WTC11 (cell line): ENCODE measurements around the gene SIGLEC1. TPM values are rescaled to one million over a fixed set of nuclear protein-coding genes. Genes with fewer than 3 reads are reported as not detected.

Source experiments
- ATAC-seq: fragments of 200-7000 bp; cut with Tn5 transposase; 2 replicates; pipeline ENCODE4 v1.10.0; 2021; ENCODE audit warnings: mild to moderate bottlenecking, moderate library complexity
- CTCF ChIA-PET: fragments of 300-600 bp; sonication (Branson Sonifier 250); formaldehyde crosslinking; loops from one replicate; lab custom pipeline; 2021; ENCODE audit warnings: antibody characterized with exemption; lab: Charles Lee
- POLR2A ChIA-PET: fragments of 350-600 bp; sonication (Branson Sonifier 250); formaldehyde crosslinking; loops from one replicate; lab custom pipeline; 2021; ENCODE audit warnings: antibody characterized with exemption; lab: Charles Lee
- DNase-seq: peaks from one replicate; pipeline ENCODE4 v3.0.0; 2021; ENCODE audit warnings: low spot score
- H3K27ac Mint-ChIP-seq: 2 replicates; pipeline ENCODE4 v1.8.0; 2021; ENCODE audit warnings: mixed read lengths
- H3K27me3 Mint-ChIP-seq: 2 replicates; pipeline ENCODE4 v1.8.0; 2021; ENCODE audit warnings: low read depth, mild to moderate bottlenecking, moderate library complexity, mixed read lengths
- H3K36me3 Mint-ChIP-seq: 2 replicates; pipeline ENCODE4 v1.8.0; 2021; ENCODE audit warnings: mixed read lengths
- H3K4me1 Mint-ChIP-seq: 2 replicates; pipeline ENCODE4 v1.8.0; 2022; ENCODE audit warnings: mixed read lengths
- H3K4me3 Mint-ChIP-seq: 2 replicates; pipeline ENCODE4 v1.8.0; 2021; ENCODE audit warnings: mild to moderate bottlenecking, moderate library complexity, mixed read lengths
- H3K9me3 Mint-ChIP-seq: 2 replicates; pipeline ENCODE4 v1.8.0; 2021; ENCODE audit warnings: mixed read lengths
- CTCF ChIP-seq: fragments of 200-600 bp; IDR thresholded peaks from 2 replicates; pipeline ENCODE4 v1.8.0; 2022; ENCODE audit warnings: antibody characterized with exemption
- ESRRA ChIP-seq: sonication (generic); formaldehyde crosslinking; IDR thresholded peaks from 2 replicates; pipeline ENCODE4 v1.8.1; 2022; ENCODE audit warnings: mild to moderate bottlenecking, missing genetic modification reagents, borderline replicate concordance
- HMGA2 ChIP-seq: fragments of 250-450 bp; sonication (Bioruptor Pico); IDR thresholded peaks from 2 replicates; pipeline ENCODE4 v1.4.0; 2021; ENCODE audit warnings: mild to moderate bottlenecking, moderate library complexity
- HMGXB4 ChIP-seq: sonication (generic); formaldehyde crosslinking; IDR thresholded peaks from 2 replicates; pipeline ENCODE4 v1.8.1; 2023; ENCODE audit warnings: mild to moderate bottlenecking, moderate library complexity, missing genetic modification reagents
- NFATC4 ChIP-seq: fragments of 250-450 bp; sonication (Bioruptor Pico); IDR thresholded peaks from 2 replicates; pipeline ENCODE4 v1.9.0; 2021; ENCODE audit warnings: mild to moderate bottlenecking
- SP1 ChIP-seq: sonication (generic); formaldehyde crosslinking; conservative IDR thresholded peaks from 2 replicates; pipeline ENCODE4 v1.8.1; 2022; ENCODE audit warnings: missing genetic modification reagents
- ZNF232 ChIP-seq: sonication (generic); formaldehyde crosslinking; IDR thresholded peaks from 2 replicates; pipeline ENCODE4 v1.8.0; 2022; ENCODE audit warnings: mild to moderate bottlenecking, missing genetic modification reagents
- ZNF425 ChIP-seq: fragments of 250-450 bp; sonication (Bioruptor Pico); conservative IDR thresholded peaks from 2 replicates; pipeline ENCODE4 v1.9.0; 2021; ENCODE audit warnings: mild to moderate bottlenecking
- ZNF671 ChIP-seq: fragments of 250-450 bp; sonication (Bioruptor Pico); IDR thresholded peaks from 2 replicates; pipeline ENCODE4 v1.8.0; 2021; ENCODE audit warnings: mild to moderate bottlenecking
- total RNA-seq: library from RNA; stranded (reverse); gene quantifications from 3 replicates; pipeline ENCODE4 v1.2.3, GENCODE V29; 2021
- TF ChIP-seq, protein P1 (sequence below): sonication (generic); formaldehyde crosslinking; IDR thresholded peaks from 2 replicates; pipeline ENCODE4 v1.8.0; 2023; ENCODE audit warnings: missing genetic modification reagents
- TF ChIP-seq, protein P2 (sequence below): sonication (generic); formaldehyde crosslinking; IDR thresholded peaks from 2 replicates; pipeline ENCODE4 v1.8.1; 2023; ENCODE audit warnings: mild to moderate bottlenecking, missing genetic modification reagents, borderline replicate concordance
- TF ChIP-seq, protein P3 (sequence below): sonication (generic); formaldehyde crosslinking; IDR thresholded peaks from 2 replicates; pipeline ENCODE4 v1.8.0; 2022; ENCODE audit warnings: mild to moderate bottlenecking, missing genetic modification reagents

SIGLEC1 gene
- total RNA-seq, 1 experiment from 2014 or later: 0.04 TPM

DNA sequence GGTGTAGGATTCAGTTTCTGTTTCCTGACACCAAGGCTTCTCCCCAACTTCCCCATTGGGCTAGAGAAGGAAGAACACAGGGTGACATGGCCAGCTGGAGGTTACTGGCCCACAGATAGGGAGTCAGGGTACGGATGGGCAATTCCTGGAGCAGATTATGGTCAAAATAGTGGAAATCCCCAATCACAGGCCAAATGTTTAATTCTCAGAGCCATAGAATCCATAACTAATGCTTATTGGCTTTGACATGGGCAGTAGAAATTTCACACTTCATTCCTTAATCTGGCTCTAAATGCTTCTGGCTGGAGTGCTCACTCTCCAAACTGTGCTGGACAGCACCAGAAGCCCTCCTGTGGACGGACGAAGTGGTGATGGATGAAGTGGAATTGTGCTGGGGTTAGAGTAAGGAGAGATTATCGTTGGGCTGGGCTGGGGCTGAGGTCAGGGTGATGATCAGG is 887 bp downstream of the SIGLEC1 start:
- no peak overlapping the region for H3K4me3 Mint-ChIP-seq
- H3K4me1 Mint-ChIP-seq: no peaks in the 10 kb centered on the region
- TF ChIP-seq HMGA2 (CRISPR knock-in tag) (no peak), SP1 (CRISPR knock-in tag) (no peak)
- TF ChIP-seq, protein P1, sequence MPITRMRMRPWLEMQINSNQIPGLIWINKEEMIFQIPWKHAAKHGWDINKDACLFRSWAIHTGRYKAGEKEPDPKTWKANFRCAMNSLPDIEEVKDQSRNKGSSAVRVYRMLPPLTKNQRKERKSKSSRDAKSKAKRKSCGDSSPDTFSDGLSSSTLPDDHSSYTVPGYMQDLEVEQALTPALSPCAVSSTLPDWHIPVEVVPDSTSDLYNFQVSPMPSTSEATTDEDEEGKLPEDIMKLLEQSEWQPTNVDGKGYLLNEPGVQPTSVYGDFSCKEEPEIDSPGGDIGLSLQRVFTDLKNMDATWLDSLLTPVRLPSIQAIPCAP: no peak
- DNase-seq: no peak
- no peak overlapping the region for H3K27ac Mint-ChIP-seq
- H3K9me3 Mint-ChIP-seq: no peaks in the 10 kb centered on the region
- no peak for ATAC-seq
- POLR2A ChIA-PET: interaction anchor here (1.4 to 1.5 kb wide), 2 partner anchors 30 to 35 kb away, joined by 4 to 5 read pairs; partner anchors contain the start of gene ADAM33
- CTCF ChIA-PET: interaction anchor here (0.7 to 4.2 kb wide), 41 partner anchors 9 to 373 kb away, joined by 3 to 106 read pairs (median 7); partner anchors contain the start of genes ADAM33, ADISSP, CENPB and DNAAF9
- no peaks in the 10 kb centered on the region for H3K27me3 Mint-ChIP-seq
- no peaks in the 10 kb centered on the region for H3K36me3 Mint-ChIP-seq

DNA sequence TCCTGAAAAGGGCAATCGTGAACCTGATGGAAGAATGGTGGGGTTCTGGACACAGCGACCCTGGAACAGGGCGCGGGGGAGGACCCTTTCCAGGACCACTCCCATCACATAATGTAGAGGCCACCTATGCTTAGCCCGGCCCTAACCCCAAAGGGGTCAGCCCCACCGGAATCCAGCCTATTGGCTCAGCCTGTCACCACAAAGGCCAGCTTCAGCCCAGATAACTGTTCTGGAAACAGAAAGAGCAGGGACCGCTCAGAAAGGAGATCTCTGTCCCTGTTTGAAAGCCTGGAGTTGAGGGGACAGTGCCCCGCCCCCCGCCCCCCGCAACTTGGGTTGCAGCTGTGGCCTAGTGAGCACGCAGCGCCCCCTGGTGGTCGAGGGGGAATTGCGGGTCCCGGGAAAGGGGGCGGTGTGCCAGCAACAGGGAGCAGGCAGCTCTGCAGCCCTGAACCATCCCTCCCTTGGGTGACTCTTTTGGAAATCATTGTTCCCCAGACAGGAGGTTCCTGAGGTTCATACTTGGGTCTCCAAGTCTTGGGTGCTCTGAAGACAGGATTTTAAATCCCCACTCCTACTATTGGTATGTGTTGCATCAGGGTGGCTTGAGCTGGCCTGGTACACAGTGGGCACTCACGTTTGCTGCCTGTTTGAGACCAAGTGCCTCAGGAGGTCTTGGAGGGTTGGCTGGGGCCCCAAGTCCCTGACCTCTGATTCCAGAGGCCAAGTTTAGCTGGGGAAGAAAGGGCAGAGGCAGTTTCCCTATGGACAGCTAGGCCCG is 1.5 kb downstream of the SIGLEC1 start:
- DNase-seq: peak; percentile 92
- Mint-ChIP-seq H3K4me1 (no peaks in the 10 kb centered on the region), H3K27ac (no peak overlapping the region), H3K9me3 (no peaks in the 10 kb centered on the region), H3K36me3 (no peaks in the 10 kb centered on the region), H3K27me3 (no peaks in the 10 kb centered on the region), H3K4me3 (no peak overlapping the region)
- CTCF ChIA-PET: interaction anchor here (0.6 to 4.2 kb wide), 44 partner anchors 9 to 374 kb away, joined by 3 to 106 read pairs (median 7); partner anchors contain the start of genes ADAM33, ADISSP, CENPB and DNAAF9
- POLR2A ChIA-PET: interaction anchor here (0.6 to 1.5 kb wide), 4 partner anchors 29 to 144 kb away, joined by 3 to 6 read pairs (median 4); partner anchors contain the start of gene ADAM33
- ATAC-seq: peak; percentile 81
- TF ChIP-seq ZNF671 (CRISPR knock-in tag) (no peak), CTCF (peak; percentile 99), SP1 (CRISPR knock-in tag) (0 out of 2 replicates have a peak, but pooled peaks have one; percentile 56)
- TF ChIP-seq, all 79 proteins: peak for 2

DNA sequence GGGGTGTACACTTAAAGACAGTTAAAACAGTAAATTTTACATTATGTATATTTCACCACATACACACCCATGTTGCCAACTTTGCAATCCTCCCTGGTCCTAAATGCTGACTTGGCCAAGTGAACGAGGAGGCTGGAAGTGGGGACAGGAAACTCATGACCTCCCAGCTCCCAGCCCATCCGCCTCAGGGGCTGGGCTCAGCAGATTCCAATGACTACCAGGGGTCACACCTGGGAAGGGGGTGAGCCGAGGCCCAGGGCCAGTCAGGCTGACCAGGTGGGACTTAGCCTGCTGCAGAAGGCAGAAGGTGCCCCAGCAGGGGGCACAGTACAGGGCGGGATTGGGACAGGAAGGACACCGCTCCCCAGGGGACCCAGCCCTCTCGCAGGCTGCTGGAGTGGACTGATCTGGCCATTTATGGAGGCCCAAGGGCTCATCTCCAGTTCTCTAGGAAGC is 2.4 kb downstream of the SIGLEC1 start:
- H3K9me3 Mint-ChIP-seq: no peaks in the 10 kb centered on the region
- CTCF ChIA-PET: interaction anchor here (0.6 to 4.2 kb wide), 26 partner anchors 10 to 168 kb away, joined by 3 to 106 read pairs (median 13); partner anchors contain the start of genes ADAM33, ADISSP and HSPA12B
- no peaks in the 10 kb centered on the region for H3K27me3 Mint-ChIP-seq
- no peaks in the 10 kb centered on the region for H3K36me3 Mint-ChIP-seq
- no peak overlapping the region for H3K4me3 Mint-ChIP-seq
- no peak for ATAC-seq
- no peak overlapping the region for H3K27ac Mint-ChIP-seq
- H3K4me1 Mint-ChIP-seq: no peaks in the 10 kb centered on the region
- POLR2A ChIA-PET: interaction anchor here (1.4 to 1.5 kb wide), 2 partner anchors 29 to 33 kb away, joined by 4 to 5 read pairs; partner anchors contain the start of gene ADAM33
- DNase-seq: no peak
- no peak for TF ChIP-seq ESRRA
- TF ChIP-seq, protein P2, sequence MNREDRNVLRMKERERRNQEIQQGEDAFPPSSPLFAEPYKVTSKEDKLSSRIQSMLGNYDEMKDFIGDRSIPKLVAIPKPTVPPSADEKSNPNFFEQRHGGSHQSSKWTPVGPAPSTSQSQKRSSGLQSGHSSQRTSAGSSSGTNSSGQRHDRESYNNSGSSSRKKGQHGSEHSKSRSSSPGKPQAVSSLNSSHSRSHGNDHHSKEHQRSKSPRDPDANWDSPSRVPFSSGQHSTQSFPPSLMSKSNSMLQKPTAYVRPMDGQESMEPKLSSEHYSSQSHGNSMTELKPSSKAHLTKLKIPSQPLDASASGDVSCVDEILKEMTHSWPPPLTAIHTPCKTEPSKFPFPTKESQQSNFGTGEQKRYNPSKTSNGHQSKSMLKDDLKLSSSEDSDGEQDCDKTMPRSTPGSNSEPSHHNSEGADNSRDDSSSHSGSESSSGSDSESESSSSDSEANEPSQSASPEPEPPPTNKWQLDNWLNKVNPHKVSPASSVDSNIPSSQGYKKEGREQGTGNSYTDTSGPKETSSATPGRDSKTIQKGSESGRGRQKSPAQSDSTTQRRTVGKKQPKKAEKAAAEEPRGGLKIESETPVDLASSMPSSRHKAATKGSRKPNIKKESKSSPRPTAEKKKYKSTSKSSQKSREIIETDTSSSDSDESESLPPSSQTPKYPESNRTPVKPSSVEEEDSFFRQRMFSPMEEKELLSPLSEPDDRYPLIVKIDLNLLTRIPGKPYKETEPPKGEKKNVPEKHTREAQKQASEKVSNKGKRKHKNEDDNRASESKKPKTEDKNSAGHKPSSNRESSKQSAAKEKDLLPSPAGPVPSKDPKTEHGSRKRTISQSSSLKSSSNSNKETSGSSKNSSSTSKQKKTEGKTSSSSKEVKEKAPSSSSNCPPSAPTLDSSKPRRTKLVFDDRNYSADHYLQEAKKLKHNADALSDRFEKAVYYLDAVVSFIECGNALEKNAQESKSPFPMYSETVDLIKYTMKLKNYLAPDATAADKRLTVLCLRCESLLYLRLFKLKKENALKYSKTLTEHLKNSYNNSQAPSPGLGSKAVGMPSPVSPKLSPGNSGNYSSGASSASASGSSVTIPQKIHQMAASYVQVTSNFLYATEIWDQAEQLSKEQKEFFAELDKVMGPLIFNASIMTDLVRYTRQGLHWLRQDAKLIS: no peak
- TF ChIP-seq HMGXB4: no peak
- no peak for TF ChIP-seq NFATC4
- TF ChIP-seq ZNF425: no peak
- TF ChIP-seq, protein P3, sequence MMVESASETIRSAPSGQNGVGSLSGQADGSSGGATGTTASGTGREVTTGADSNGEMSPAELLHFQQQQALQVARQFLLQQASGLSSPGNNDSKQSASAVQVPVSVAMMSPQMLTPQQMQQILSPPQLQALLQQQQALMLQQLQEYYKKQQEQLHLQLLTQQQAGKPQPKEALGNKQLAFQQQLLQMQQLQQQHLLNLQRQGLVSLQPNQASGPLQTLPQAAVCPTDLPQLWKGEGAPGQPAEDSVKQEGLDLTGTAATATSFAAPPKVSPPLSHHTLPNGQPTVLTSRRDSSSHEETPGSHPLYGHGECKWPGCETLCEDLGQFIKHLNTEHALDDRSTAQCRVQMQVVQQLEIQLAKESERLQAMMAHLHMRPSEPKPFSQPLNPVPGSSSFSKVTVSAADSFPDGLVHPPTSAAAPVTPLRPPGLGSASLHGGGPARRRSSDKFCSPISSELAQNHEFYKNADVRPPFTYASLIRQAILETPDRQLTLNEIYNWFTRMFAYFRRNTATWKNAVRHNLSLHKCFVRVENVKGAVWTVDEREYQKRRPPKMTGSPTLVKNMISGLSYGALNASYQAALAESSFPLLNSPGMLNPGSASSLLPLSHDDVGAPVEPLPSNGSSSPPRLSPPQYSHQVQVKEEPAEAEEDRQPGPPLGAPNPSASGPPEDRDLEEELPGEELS (CRISPR knock-in tag): no peak
- TF ChIP-seq CTCF: no peak
- TF ChIP-seq ZNF232 (CRISPR knock-in tag): no peak
